22Rv1 (cell line): Measurements from ENCODE around the gene TTC1.
A peak's percentile ranks its signal among the peaks of the same experiment; 100 is the strongest.
"Not testable (repeated sequence)": the region's sequence is repeated elsewhere in the genome, so short reads cannot be mapped to it uniquely, and the experiment has no call there.

Experiments used
- H3K27ac ChIP-seq: fragments of 450-650 bp; 2 replicates; pipeline ENCODE4 v1.5.1; 2017
- ZFX ChIP-seq: fragments of 450-650 bp; IDR thresholded peaks from 2 replicates; pipeline ENCODE4 v1.6.1; 2017; ENCODE audit warnings: antibody characterized with exemption, borderline replicate concordance
- TF ChIP-seq, protein P1 (sequence below): fragments of 450-650 bp; IDR thresholded peaks from 2 replicates; pipeline ENCODE4 v1.5.1; 2017; ENCODE audit warnings: mild to moderate bottlenecking

Gene TTC1

DNA sequence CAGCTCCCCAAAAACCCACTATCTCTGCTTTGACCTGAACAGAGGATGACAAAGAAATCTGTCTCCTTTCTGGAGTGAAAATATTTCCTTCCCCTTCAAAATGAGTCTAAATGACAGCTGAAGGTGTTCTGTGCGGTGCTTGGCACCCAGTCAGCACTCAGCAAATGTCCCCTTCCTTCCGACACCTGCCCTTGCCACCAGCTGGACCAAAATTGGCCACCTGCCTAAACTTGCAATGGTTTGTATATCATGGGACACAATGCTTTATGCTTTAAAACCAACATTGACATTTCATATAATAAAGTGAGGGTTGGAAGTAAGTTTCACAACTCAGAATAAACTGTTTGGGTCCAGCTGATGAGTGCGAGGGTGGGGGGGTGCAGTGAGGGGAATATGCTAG, 7.5 kb upstream of the TTC1 start:
- no peak overlapping the region for H3K27ac ChIP-seq
- TF ChIP-seq ZFX = no peak
- TF ChIP-seq, protein P1, sequence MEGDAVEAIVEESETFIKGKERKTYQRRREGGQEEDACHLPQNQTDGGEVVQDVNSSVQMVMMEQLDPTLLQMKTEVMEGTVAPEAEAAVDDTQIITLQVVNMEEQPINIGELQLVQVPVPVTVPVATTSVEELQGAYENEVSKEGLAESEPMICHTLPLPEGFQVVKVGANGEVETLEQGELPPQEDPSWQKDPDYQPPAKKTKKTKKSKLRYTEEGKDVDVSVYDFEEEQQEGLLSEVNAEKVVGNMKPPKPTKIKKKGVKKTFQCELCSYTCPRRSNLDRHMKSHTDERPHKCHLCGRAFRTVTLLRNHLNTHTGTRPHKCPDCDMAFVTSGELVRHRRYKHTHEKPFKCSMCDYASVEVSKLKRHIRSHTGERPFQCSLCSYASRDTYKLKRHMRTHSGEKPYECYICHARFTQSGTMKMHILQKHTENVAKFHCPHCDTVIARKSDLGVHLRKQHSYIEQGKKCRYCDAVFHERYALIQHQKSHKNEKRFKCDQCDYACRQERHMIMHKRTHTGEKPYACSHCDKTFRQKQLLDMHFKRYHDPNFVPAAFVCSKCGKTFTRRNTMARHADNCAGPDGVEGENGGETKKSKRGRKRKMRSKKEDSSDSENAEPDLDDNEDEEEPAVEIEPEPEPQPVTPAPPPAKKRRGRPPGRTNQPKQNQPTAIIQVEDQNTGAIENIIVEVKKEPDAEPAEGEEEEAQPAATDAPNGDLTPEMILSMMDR = no peak

DNA sequence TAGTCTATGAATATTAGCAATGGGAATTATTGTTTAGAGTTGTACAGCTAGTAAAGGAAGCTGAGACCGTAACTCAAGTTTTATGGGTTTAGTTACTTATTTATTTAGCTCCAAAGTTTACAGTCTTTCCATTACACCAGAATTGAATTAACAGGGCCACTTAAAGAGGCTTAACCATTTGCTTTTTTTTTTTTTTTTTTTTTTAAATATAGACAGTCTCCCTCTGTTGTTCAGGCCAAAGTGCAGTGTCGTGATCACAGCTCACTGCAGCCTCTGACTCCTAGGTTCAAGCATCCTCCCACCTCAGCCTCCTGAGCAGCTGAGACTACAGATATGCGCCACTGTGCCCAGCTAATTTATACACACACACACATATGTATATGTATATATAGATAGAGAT, 1.4 kb upstream of the TTC1 start:
- H3K27ac ChIP-seq = no peak overlapping the region
- TF ChIP-seq ZFX = no peak
- TF ChIP-seq, protein P1 = no peak

GRCh38 chr5:160008529-160008876, 436 bp upstream of the TTC1 start:
- H3K27ac ChIP-seq = peak overlapping the region; percentile 72; the same call in 1 of the 2 replicates

GRCh38 chr5:160009591-160009989, 651 bp downstream of the TTC1 start:
- H3K27ac ChIP-seq = peak overlapping the region; percentile 72
- TF ChIP-seq, protein P1 = no peak
- no peak for TF ChIP-seq ZFX

DNA sequence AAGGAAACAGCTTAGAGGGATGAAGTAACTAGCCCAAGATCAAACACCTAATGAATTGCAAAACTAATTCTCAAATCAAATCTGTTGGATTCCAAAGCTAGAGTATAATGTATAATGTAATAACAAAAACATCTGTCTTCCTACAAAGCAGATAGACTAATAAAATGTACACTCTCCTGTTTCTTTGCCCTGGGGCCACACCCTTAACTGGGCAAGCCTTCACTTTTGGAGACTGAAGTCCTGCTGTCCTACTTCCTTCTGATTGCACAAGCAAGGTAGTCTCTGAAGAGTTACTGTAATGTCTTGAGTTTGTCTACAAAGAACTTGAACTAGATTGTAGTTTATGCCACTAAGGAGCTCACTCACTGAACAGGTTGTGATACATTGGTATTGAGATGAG, 2.5 kb downstream of the TTC1 start:
- no peak overlapping the region for H3K27ac ChIP-seq
- no peak for TF ChIP-seq ZFX
- TF ChIP-seq, protein P1 = no peak

GRCh38 chr5:160014197-160014596, 5.3 kb downstream of the TTC1 start:
- H3K27ac ChIP-seq = not testable (repeated sequence)

GRCh38 chr5:160018945-160019625, 10.1 kb downstream of the TTC1 start:
- H3K27ac ChIP-seq = no peak overlapping the region
- TF ChIP-seq ZFX = no peak
- TF ChIP-seq, protein P1 = no peak

DNA sequence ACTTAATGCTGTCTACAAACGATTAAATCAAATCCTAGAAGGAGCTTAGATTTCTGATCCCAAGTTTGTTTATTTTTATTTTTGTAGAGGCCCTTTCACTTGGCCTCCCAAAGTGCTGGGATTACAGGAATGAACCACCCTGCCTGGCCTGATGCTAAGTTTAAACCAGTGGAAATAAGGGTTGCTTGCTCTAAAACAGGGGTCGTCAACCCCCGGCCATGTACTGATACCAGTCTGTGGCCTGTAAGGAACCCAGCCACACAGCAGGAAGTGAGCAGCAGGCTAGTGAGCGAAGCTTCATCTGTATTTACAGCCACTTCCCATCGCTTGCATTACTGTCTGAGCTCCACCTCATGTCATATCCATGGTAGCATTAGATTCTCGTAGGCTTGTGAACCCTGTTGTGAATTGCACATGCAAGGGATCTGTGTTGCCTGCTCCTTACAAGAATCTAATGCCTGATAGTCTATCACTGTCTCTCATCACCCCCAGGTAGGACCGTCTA, 11.4 kb downstream of the TTC1 start:
- TF ChIP-seq, protein P1 = no peak
- no peak for TF ChIP-seq ZFX
- H3K27ac ChIP-seq = no peak overlapping the region
